Testis (tissue), 2 donors: ENCODE measurements around the gene NLRP8.

Experiments
- POLR2A ChIP-seq: fragments of 450-650 bp; IDR thresholded peaks from one replicate; pipeline ENCODE4 v1.6.1; 2017; ENCODE audit warnings: antibody characterized with exemption, mild to moderate bottlenecking, moderate library complexity
- TF ChIP-seq, protein P1 (sequence below), 3 experiments: fragments of 450-650 bp in 2 of 3; fragments of 200-600 bp in 1 of 3; sonication (generic) in 1 of 3; IDR thresholded peaks; one replicate each; pipeline ENCODE4 v1.5.1; 2016 to 2019; ENCODE audit warnings: antibody characterized with exemption in 3 of 3, mild to moderate bottlenecking in 2 of 3, moderate library complexity in 1 of 3

DNA sequence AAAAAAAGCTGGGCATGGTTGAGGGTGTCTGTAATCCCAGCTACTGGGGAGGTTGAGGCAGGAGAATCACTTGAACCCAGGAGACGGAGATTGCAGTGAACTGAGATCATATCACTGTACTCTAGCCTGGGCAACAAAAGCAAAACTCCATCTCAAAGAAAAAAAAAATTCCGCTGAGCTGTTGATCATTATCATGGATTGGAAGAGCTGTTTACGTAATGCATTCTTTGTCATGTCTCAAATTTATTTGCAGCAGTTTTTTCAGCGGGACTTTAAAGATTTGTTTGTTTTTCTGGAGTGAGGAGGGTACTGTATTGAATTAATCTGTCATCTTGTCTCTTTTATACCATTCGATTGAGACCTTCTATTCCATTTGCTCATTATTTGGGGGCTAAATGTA is 43.2 kb downstream of the NLRP8 start:
- TF ChIP-seq POLR2A = no peak
- TF ChIP-seq, protein P1, sequence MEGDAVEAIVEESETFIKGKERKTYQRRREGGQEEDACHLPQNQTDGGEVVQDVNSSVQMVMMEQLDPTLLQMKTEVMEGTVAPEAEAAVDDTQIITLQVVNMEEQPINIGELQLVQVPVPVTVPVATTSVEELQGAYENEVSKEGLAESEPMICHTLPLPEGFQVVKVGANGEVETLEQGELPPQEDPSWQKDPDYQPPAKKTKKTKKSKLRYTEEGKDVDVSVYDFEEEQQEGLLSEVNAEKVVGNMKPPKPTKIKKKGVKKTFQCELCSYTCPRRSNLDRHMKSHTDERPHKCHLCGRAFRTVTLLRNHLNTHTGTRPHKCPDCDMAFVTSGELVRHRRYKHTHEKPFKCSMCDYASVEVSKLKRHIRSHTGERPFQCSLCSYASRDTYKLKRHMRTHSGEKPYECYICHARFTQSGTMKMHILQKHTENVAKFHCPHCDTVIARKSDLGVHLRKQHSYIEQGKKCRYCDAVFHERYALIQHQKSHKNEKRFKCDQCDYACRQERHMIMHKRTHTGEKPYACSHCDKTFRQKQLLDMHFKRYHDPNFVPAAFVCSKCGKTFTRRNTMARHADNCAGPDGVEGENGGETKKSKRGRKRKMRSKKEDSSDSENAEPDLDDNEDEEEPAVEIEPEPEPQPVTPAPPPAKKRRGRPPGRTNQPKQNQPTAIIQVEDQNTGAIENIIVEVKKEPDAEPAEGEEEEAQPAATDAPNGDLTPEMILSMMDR (IDR thresholded peaks at IDR 0.05) = no peak
